SK-N-MC (cell line): ENCODE measurements around the gene STEAP2.

Source experiments
- EZH2 ChIP-seq: fragments of 200-600 bp; sonication (generic); IDR thresholded peaks from one replicate; pipeline ENCODE4 v1.6.1; 2017; ENCODE audit warnings: antibody characterized with exemption
- POLR2AphosphoS5 ChIP-seq: IDR thresholded peaks from 2 replicates; pipeline ENCODE4 v1.6.1; 2012; ENCODE audit warnings: mild to moderate bottlenecking, low read depth, low read length, borderline replicate concordance

GRCh38 chr7:90192876-90193750, 18.4 kb upstream of the STEAP2 start:
- TF ChIP-seq EZH2 (no peak), POLR2AphosphoS5 (no peak)
